ENCODE results near the gene TTC23. TPM values are rescaled to one million over a fixed set of nuclear protein-coding genes. Genes with fewer than 3 reads are reported as not detected.

Gene TTC23
- total RNA-seq (2014; rRNA removed; shearing (Covaris generic)), result 37.0 and 38.3 TPM in 2 replicates

GRCh38 chr15:99249270-99249841, at the start of gene TTC23:
Gene TTC23 (minus strand): TSS chr15:99249581. CDS start chr15:99228712, 20,869 bp downstream.
- DNase-seq (ENCODE audit: low read depth), result peak; percentile 95

GRCh38 chr15:99296386-99296785, 47.0 kb upstream of the TTC23 start:
- no peak for DNase-seq (ENCODE audit: low read depth)

- DNase-seq (ENCODE audit: low read depth), result no peak
These were observed 46.5 kb upstream of the TTC23 start for GRCh38 chr15:99295840-99296239.

GRCh38 chr15:99291643-99292042, 42.3 kb upstream of the TTC23 start:
- no peak for DNase-seq (ENCODE audit: low read depth)

- no peak for DNase-seq (ENCODE audit: low read depth)
These were observed 34.3 kb upstream of the TTC23 start for GRCh38 chr15:99283717-99284116.

GRCh38 chr15:99282586-99282985, 33.2 kb upstream of the TTC23 start:
- no peak for DNase-seq (ENCODE audit: low read depth)

- peak; percentile 38 for DNase-seq (ENCODE audit: low read depth)
These were observed 32.7 kb upstream of the TTC23 start for GRCh38 chr15:99282121-99282520.

GRCh38 chr15:99279827-99280226, 30.4 kb upstream of the TTC23 start:
- DNase-seq (ENCODE audit: low read depth), result no peak

- DNase-seq (ENCODE audit: low read depth), result peak; percentile 47
These were observed 29.9 kb upstream of the TTC23 start for GRCh38 chr15:99279290-99279689.

GRCh38 chr15:99275525-99276128, 26.2 kb upstream of the TTC23 start:
- DNase-seq (ENCODE audit: low read depth), result no peak

- DNase-seq (ENCODE audit: low read depth), result no peak
These were observed 25.7 kb upstream of the TTC23 start for GRCh38 chr15:99275061-99275460.

GRCh38 chr15:99273801-99274200, 24.4 kb upstream of the TTC23 start:
- DNase-seq (ENCODE audit: low read depth), result no peak

- DNase-seq (ENCODE audit: low read depth), result no peak
These were observed 19.1 kb upstream of the TTC23 start for GRCh38 chr15:99268431-99268830.

- DNase-seq (ENCODE audit: low read depth), result no peak
These were observed 18.6 kb upstream of the TTC23 start for GRCh38 chr15:99267957-99268356.

- DNase-seq (ENCODE audit: low read depth), result no peak
These were observed 16.2 kb upstream of the TTC23 start for GRCh38 chr15:99265541-99266070.

- DNase-seq (ENCODE audit: low read depth), result no peak
These were observed 14.7 kb upstream of the TTC23 start for GRCh38 chr15:99264125-99264524.

- no peak for DNase-seq (ENCODE audit: low read depth)
These were observed 7.8 kb upstream of the TTC23 start for GRCh38 chr15:99257107-99257750.

GRCh38 chr15:99253381-99254090, 4.2 kb upstream of the TTC23 start:
- peak; percentile 94 for DNase-seq (ENCODE audit: low read depth)

- DNase-seq (ENCODE audit: low read depth), result no peak
These were observed 2.9 kb upstream of the TTC23 start for GRCh38 chr15:99252326-99252725.

GRCh38 chr15:99250857-99251841, 1.8 kb upstream of the TTC23 start, which contains the start of gene LRRC28:
Gene LRRC28 (plus strand): TSS chr15:99251481. CDS start chr15:99255958, 4,477 bp downstream.
- DNase-seq (ENCODE audit: low read depth), result peak; percentile 99

GRCh38 chr15:99250494-99250856, 1.1 kb upstream of the TTC23 start:
- no peak for DNase-seq (ENCODE audit: low read depth)

Measured in RPMI7951 (cell line).